GM12801 (cell line): Measurements from ENCODE around the gene ATL3.

Source experiments
- TF ChIP-seq, protein P1 (sequence below): IDR thresholded peaks from one replicate; pipeline ENCODE4 v1.5.1; 2011; ENCODE audit warnings: control low read depth; ENCODE audit not compliant: insufficient read length; ENCODE audit errors: extremely low read depth

ATL3 gene

DNA sequence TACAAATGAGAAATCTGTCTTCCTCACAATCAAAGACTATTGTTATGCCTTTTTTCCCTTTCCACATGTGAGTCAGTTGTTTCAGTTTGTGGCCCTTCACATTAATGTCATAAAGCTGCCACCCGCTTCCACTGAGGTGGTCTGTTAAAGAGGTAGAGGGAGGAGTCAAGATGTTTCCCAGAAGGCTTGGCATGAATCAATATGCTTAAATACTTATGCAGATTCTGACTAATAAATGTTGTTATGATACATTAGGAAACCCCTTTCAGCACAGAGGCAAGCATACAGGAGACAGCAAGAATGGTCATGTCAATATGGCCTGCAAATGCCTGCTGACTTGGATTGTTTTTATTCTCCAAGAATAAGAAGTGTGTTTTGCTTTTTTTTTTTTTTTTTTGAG lies 16.7 kb upstream of the ATL3 start:
- TF ChIP-seq, protein P1, sequence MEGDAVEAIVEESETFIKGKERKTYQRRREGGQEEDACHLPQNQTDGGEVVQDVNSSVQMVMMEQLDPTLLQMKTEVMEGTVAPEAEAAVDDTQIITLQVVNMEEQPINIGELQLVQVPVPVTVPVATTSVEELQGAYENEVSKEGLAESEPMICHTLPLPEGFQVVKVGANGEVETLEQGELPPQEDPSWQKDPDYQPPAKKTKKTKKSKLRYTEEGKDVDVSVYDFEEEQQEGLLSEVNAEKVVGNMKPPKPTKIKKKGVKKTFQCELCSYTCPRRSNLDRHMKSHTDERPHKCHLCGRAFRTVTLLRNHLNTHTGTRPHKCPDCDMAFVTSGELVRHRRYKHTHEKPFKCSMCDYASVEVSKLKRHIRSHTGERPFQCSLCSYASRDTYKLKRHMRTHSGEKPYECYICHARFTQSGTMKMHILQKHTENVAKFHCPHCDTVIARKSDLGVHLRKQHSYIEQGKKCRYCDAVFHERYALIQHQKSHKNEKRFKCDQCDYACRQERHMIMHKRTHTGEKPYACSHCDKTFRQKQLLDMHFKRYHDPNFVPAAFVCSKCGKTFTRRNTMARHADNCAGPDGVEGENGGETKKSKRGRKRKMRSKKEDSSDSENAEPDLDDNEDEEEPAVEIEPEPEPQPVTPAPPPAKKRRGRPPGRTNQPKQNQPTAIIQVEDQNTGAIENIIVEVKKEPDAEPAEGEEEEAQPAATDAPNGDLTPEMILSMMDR = no peak

DNA sequence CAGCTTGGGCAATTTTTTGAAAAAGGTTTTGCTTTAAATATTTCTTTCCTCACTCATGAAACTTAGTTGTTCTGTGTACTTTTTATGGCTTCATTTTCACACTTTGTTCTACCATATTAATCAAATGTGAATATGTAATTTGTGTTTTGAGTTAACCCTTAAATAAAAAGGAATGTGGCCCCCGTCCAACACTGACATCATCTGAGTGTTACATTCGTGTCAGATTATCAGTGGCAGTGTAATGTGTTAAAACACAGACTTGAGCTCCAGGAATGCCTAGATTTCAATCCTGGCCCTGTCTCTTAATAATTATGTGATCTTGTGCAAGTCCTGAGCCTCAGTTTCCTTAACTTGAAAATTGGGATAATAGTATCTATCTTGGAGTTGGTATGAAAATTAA lies 15.8 kb upstream of the ATL3 start:
- TF ChIP-seq, protein P1 = no peak

DNA sequence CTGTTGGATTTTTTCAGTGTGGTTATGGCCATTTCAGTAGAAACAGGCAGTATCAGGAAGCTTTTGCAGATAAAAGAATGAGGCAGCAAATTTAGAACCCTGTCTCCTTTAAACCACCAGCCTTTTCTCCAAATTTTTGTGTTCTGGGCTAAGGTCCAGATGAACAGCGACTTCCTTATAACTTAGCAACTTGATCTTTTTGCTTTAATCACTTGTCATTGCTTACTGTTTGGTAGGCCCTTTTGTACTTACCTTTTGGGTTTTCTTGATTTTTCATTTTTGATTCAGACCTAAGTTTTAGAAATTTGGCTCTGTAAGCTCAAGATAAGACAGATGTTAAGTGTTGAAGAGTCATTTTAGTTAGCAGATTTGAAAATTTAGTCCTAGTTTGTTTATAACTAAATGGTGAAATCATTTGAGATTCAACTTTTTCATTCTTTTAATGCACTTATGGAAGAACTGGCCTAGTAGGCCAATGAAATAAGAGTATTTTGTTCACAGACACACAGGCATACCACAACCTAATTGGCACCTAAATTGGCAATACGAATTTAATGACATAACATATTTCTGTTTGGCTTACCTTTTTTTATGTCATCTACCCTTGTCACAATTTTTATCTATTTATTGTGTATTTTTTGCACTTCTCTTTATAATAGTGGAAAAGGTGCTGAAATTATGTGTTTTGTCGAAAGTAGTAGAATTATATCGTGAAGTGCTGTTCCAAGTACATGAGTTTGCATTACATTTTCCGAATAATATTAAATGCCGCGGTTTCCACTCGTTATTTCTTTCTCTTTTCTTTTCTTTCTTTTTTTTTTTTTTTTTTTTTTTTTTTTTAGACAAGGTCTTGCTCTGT lies 12.2 kb upstream of the ATL3 start:
- TF ChIP-seq, protein P1 = no peak

DNA sequence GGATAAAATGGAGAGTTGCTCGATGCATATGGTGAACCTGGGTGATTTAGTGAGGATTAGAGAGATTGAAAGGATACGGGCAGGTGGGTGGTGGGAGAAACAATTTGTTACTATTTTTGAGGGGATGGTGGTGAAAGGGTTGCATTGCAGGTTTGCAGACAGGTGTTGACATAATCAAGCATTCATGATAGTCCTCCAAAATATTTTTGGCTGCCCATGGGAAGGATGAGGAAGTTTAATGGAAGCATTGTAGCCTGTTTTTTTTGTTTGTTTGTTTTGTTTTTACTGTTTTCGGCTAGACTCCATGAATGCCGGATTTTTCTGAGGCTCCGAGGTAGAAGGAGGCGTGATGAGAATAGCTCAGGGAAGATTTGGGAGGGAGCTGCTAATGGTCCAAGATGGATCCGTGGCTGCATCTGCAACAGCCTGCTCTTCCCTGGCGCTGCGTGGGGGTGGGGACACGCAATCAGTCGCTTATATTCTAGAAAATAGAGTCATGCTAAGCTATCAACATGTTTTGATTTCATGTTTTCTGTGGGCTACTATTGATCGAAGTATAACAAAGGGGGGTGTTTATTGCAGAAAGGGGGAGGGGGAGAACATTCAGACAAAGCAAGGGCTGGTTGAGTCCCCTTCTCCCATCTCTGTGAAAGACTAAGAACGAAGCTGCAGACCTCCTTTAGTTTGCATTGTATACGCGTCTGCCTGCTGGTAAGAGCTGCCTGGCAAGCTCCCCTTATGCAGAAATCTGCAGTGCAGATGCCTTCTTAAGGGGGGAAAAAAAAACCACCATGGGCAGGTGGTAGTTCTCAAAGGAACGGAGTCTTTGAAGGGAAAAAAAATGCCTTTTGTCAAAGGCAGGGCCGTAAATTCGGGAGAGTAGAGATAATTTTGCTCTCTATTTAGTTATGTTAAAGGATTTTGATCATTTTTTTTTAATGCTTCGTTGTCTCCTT lies 11.2 kb upstream of the ATL3 start:
- TF ChIP-seq, protein P1 = no peak

DNA sequence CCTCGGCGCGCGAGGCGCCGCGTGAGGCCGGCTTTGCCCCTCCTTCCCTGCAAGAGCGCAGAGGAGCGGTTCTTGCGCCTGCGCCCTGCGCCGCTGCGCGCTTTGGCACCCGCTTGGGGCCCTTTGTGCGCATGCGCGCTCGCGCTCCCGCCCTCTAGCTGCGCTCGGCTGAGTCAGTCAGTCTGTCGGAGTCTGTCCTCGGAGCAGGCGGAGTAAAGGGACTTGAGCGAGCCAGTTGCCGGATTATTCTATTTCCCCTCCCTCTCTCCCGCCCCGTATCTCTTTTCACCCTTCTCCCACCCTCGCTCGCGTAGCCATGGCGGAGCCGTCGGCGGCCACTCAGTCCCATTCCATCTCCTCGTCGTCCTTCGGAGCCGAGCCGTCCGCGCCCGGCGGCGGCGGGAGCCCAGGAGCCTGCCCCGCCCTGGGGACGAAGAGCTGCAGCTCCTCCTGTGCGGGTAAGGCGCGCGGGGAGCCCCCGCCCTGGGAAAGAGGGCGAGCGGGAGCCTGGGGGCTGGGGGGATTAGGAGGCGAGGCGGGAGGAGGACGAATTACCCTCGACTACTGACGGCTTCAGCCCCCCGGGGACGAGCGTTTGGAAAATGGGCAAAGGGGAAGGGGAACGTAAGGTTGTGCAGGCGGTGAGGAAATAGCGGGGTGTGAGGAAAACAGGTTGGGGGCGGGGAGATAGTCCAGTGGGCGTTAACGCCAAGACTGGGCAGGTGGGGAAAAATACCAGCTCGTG lies 10.3 kb upstream of the ATL3 start, which contains the start of gene RTN3:
RTN3 (plus strand) TSS at position 180 of the 745 bp plus-strand sequence; CDS start at position 317, 137 bp downstream.
- TF ChIP-seq, protein P1 = no peak

DNA sequence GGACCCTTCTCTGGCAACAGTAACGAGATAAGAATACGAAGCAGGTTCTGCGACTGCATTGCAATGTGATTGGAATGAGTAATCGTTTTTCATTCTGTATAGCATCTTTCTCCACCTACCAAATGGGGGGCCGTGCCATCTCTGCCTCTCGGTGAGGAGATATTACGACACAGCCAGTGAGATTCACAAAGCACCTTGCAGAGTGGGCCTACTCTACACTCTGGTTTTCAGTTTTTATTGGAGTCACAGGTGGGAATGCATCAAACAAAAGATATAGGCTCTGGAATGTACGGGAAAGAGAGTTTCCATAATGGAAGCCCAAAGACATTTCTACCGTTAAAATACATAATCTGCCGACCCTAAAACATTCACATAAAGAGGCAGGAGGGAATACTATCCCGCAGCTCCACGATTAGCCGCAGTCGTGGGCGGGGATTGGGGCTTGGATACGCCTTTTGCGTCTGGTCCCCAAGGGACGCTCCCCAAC lies 9.7 kb upstream of the ATL3 start:
- TF ChIP-seq, protein P1 = no peak

DNA sequence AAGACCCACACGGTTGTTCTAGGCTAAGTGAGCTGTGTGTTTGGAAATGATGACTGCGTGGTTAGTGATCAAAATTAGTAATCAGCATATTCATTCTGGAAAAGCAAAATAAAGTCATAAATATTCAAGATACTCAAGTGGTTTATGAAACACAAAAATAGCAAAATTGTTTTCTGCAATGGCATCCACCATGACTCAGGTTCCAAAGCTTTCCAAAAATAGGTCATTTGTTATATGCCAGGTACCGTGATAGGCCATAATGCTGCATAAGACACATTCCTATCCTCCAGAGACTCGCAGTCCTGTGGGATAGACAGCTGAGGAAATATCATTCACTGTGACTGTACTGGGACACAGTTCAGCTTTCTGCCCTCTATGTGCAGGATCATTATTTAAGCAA lies 2.4 kb upstream of the ATL3 start:
- TF ChIP-seq, protein P1 = no peak
